GM12878 (cell line): ENCODE results near the gene NEK1. TPM values are rescaled to one million over a fixed set of nuclear protein-coding genes. Genes with fewer than 3 reads are reported as not detected.

Experiments
- CBFB ChIP-seq: IDR thresholded peaks from 2 replicates; pipeline ENCODE4 v1.6.1; 2016; ENCODE audit warnings: antibody characterized with exemption, low read depth
- CHD1 ChIP-seq: IDR thresholded peaks from 2 replicates; pipeline ENCODE4 v1.6.1; 2012; ENCODE audit warnings: low read depth, low read length, improper control_type of control experiment
- CHD2 ChIP-seq: IDR thresholded peaks from 2 replicates; pipeline ENCODE4 v1.6.1; 2011; ENCODE audit warnings: low read depth, low read length, improper control_type of control experiment, borderline replicate concordance
- FOXK2 ChIP-seq: fragments of 450-650 bp; IDR thresholded peaks from 2 replicates; pipeline ENCODE4 v1.6.1; 2017; ENCODE audit warnings: mild to moderate bottlenecking, moderate library complexity
- GABPA ChIP-seq: IDR thresholded peaks from 2 replicates; pipeline ENCODE4 v1.6.1; 2014; ENCODE audit warnings: antibody characterized with exemption, low read depth, mild to moderate bottlenecking, inconsistent platforms
- IKZF1 ChIP-seq: fragments of 450-650 bp; conservative IDR thresholded peaks from 2 replicates; pipeline ENCODE4 v1.6.1; 2017; ENCODE audit warnings: antibody characterized with exemption, mild to moderate bottlenecking
- KDM1A ChIP-seq: fragments of 200-600 bp; sonication (generic); IDR thresholded peaks from 2 replicates; pipeline ENCODE4 v1.6.1; 2016; ENCODE audit warnings: borderline replicate concordance
- MTA2 ChIP-seq: fragments of 450-650 bp; IDR thresholded peaks from 2 replicates; pipeline ENCODE4 v1.6.1; 2016; ENCODE audit warnings: low read depth, mild to moderate bottlenecking, moderate library complexity
- PKNOX1 ChIP-seq: fragments of 450-650 bp; IDR thresholded peaks from 2 replicates; pipeline ENCODE4 v1.6.1; 2016; ENCODE audit warnings: mild to moderate bottlenecking
- POLR2AphosphoS5 ChIP-seq: IDR thresholded peaks from 2 replicates; pipeline ENCODE4 v1.6.1; 2011; ENCODE audit warnings: mild to moderate bottlenecking, low read length, inconsistent platforms
- RELA ChIP-seq: fragments of 450-650 bp; IDR thresholded peaks from 2 replicates; pipeline ENCODE4 v1.8.0; 2014; ENCODE audit warnings: borderline replicate concordance; ENCODE audit not compliant: partially characterized antibody
- SIN3A ChIP-seq: IDR thresholded peaks from 2 replicates; pipeline ENCODE4 v1.6.1; 2012; ENCODE audit warnings: low read depth, low read length, improper control_type of control experiment
- SPI1 ChIP-seq: IDR thresholded peaks from 2 replicates; pipeline ENCODE4 v1.6.1; 2011; ENCODE audit warnings: low read depth, mild to moderate bottlenecking, low read length, moderate library complexity, borderline replicate concordance; ENCODE audit not compliant: insufficient read depth
- TCF12 ChIP-seq: IDR thresholded peaks from 2 replicates; pipeline ENCODE4 v1.6.1; 2011; ENCODE audit warnings: low read depth, mild to moderate bottlenecking, low read length
- WRNIP1 ChIP-seq: IDR thresholded peaks from 2 replicates; pipeline ENCODE4 v1.6.1; 2011; ENCODE audit warnings: low read depth, low read length, improper control_type of control experiment, borderline replicate concordance
- YY1 ChIP-seq: IDR thresholded peaks from 2 replicates; pipeline ENCODE4 v1.6.1; 2011; ENCODE audit warnings: low read depth, mild to moderate bottlenecking, low read length
- ZNF384 ChIP-seq: IDR thresholded peaks from 2 replicates; pipeline ENCODE4 v1.6.1; 2012; ENCODE audit warnings: low read depth, mild to moderate bottlenecking, low read length, improper control_type of control experiment, borderline replicate concordance
- polyA plus RNA-seq, 11 experiments: library from polyadenylated mRNA; depleted of rRNA in 4 of 11; unstranded in 6 of 11; stranded (reverse) in 5 of 11; fragments of >200 nt; fragmentation: Nextera tagmentation in 4 of 11; fragmentation: Illumina TruSeq in 1 of 11; extraction: Ambion mirVana in 4 of 11; extraction: Trizol in 1 of 11; gene quantifications; 1 replicate in 1 of 11; 2 replicates in 10 of 11; pipeline versions ENCODE4 v1.2.1 to v1.2.3, GENCODE V29; 2011 to 2016; ENCODE audit warnings: inconsistent platforms in 2 of 11, missing spikeins in 2 of 11, low read depth in 1 of 11
- total RNA-seq, 4 experiments: library from RNA; depleted of rRNA in 3 of 4; stranded (reverse); fragments of >200 nt in 3 of 4; fragmentation: Illumina TruSeq in 1 of 4; extraction: Trizol in 1 of 4; gene quantifications; 2 replicates each; pipeline versions ENCODE4 v1.2.1 to v1.2.3, GENCODE V29; 2013 to 2021
- TF ChIP-seq, protein P1 (sequence below): fragments of 450-650 bp; IDR thresholded peaks from 2 replicates; pipeline ENCODE4 v1.6.1; 2017; ENCODE audit warnings: mild to moderate bottlenecking, moderate library complexity
- TF ChIP-seq, protein P2 (sequence below): IDR thresholded peaks from 2 replicates; pipeline ENCODE4 v1.6.1; 2012; ENCODE audit warnings: low read length, inconsistent platforms
- TF ChIP-seq, protein P3 (sequence below): IDR thresholded peaks from 2 replicates; pipeline ENCODE4 v1.6.1; 2012; ENCODE audit warnings: mild to moderate bottlenecking, low read depth, low read length

NEK1 gene
- total and polyA plus RNA-seq, 10 of the 15 experiments (the other 5 are each of a cell fraction or from before 2014, with no cell fraction given), result 4.9 to 16.1 (median 7.5) TPM

DNA sequence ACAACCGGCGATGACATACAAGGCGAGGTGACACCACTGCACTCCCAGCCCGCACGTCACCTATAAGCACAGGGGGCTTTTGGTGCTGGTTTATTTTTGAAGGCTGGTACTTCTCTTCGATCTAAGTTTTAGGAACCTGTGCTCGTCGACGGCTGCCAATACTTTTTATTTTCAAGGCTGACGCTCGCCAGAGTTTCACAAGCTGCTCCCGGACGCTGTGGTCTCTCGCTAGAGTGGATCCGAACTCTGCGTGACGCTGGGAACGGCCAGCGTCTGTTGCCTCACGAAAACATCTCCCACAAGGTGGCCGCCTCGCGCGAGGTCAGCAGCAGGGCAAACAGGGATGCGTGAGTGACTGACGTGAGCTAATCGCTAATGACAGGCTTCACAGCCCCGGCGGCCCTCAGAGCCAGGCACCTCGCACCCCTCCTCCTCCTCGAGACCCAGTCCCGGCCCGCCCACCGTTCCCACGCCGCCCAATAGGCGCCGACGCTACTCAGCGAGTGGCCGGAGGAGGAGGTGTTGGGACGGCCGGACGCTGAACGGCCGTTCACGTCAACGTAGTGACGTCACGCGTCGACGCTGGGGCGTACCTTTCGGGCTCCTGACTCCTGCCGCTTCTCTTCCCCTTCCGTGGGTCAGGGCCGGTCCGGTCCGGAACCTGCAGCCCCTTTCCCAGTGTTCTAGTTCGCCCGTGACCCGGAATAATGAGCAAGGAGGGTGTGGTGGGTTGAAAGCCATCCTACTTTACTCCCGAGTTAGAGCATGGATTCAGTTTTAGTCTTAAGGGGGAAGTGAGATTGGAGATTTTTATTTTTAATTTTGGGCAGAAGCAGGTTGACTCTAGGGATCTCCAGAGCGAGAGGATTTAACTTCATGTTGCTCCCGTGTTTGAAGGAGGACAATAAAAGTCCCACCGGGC lies 7.8 kb upstream of the NEK1 start, which contains the start of gene CLCN3 (continued):
- TF ChIP-seq, protein P1, sequence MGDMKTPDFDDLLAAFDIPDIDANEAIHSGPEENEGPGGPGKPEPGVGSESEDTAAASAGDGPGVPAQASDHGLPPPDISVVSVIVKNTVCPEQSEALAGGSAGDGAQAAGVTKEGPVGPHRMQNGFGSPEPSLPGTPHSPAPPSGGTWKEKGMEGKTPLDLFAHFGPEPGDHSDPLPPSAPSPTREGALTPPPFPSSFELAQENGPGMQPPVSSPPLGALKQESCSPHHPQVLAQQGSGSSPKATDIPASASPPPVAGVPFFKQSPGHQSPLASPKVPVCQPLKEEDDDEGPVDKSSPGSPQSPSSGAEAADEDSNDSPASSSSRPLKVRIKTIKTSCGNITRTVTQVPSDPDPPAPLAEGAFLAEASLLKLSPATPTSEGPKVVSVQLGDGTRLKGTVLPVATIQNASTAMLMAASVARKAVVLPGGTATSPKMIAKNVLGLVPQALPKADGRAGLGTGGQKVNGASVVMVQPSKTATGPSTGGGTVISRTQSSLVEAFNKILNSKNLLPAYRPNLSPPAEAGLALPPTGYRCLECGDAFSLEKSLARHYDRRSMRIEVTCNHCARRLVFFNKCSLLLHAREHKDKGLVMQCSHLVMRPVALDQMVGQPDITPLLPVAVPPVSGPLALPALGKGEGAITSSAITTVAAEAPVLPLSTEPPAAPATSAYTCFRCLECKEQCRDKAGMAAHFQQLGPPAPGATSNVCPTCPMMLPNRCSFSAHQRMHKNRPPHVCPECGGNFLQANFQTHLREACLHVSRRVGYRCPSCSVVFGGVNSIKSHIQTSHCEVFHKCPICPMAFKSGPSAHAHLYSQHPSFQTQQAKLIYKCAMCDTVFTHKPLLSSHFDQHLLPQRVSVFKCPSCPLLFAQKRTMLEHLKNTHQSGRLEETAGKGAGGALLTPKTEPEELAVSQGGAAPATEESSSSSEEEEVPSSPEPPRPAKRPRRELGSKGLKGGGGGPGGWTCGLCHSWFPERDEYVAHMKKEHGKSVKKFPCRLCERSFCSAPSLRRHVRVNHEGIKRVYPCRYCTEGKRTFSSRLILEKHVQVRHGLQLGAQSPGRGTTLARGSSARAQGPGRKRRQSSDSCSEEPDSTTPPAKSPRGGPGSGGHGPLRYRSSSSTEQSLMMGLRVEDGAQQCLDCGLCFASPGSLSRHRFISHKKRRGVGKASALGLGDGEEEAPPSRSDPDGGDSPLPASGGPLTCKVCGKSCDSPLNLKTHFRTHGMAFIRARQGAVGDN, result peak; percentile 88
- TF ChIP-seq CBFB (peak; percentile 53; the same call in 1 of the 2 replicates), PKNOX1 (peak; percentile 97), FOXK2 (no peak), IKZF1 (peak; percentile 88), ZNF384 (no peak), CHD2 (peak; percentile 82; the same call in 1 of the 2 replicates), MTA2 (peak; percentile 60), TCF12 (peak; percentile 61; the same call in 1 of the 2 replicates), KDM1A (no peak), SPI1 (peak; percentile 68), WRNIP1 (no peak), POLR2AphosphoS5 (peak; percentile 96), YY1 (peak; percentile 28; the same call in 1 of the 2 replicates), SIN3A (peak; percentile 67; the same call in 1 of the 2 replicates), CHD1 (0 out of 2 replicates have a peak, but pooled peaks have one; percentile 19), GABPA (peak; percentile 45; the same call in 1 of the 2 replicates), RELA (peak; percentile 81)
- TF ChIP-seq, protein P2, sequence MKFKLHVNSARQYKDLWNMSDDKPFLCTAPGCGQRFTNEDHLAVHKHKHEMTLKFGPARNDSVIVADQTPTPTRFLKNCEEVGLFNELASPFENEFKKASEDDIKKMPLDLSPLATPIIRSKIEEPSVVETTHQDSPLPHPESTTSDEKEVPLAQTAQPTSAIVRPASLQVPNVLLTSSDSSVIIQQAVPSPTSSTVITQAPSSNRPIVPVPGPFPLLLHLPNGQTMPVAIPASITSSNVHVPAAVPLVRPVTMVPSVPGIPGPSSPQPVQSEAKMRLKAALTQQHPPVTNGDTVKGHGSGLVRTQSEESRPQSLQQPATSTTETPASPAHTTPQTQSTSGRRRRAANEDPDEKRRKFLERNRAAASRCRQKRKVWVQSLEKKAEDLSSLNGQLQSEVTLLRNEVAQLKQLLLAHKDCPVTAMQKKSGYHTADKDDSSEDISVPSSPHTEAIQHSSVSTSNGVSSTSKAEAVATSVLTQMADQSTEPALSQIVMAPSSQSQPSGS, result peak; percentile 53; the same call in 1 of the 2 replicates
- TF ChIP-seq, protein P3, sequence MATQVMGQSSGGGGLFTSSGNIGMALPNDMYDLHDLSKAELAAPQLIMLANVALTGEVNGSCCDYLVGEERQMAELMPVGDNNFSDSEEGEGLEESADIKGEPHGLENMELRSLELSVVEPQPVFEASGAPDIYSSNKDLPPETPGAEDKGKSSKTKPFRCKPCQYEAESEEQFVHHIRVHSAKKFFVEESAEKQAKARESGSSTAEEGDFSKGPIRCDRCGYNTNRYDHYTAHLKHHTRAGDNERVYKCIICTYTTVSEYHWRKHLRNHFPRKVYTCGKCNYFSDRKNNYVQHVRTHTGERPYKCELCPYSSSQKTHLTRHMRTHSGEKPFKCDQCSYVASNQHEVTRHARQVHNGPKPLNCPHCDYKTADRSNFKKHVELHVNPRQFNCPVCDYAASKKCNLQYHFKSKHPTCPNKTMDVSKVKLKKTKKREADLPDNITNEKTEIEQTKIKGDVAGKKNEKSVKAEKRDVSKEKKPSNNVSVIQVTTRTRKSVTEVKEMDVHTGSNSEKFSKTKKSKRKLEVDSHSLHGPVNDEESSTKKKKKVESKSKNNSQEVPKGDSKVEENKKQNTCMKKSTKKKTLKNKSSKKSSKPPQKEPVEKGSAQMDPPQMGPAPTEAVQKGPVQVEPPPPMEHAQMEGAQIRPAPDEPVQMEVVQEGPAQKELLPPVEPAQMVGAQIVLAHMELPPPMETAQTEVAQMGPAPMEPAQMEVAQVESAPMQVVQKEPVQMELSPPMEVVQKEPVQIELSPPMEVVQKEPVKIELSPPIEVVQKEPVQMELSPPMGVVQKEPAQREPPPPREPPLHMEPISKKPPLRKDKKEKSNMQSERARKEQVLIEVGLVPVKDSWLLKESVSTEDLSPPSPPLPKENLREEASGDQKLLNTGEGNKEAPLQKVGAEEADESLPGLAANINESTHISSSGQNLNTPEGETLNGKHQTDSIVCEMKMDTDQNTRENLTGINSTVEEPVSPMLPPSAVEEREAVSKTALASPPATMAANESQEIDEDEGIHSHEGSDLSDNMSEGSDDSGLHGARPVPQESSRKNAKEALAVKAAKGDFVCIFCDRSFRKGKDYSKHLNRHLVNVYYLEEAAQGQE, result no peak
